HL-60 (cell line): ENCODE measurements around the gene SLC16A7.

Experiments used
- CTCF ChIP-seq: IDR thresholded peaks from one replicate; pipeline ENCODE4 v1.5.1; 2011; ENCODE audit warnings: low read length, control low read depth, inconsistent platforms; ENCODE audit not compliant: insufficient read depth
- GABPA ChIP-seq: IDR thresholded peaks from 2 replicates; pipeline ENCODE4 v1.6.1; 2012; ENCODE audit warnings: low read depth
- POLR2AphosphoS5 ChIP-seq: IDR thresholded peaks from 2 replicates; pipeline ENCODE4 v1.6.1; 2012; ENCODE audit warnings: low read depth
- REST ChIP-seq: IDR thresholded peaks from 2 replicates; pipeline ENCODE4 v1.6.1; 2012; ENCODE audit warnings: low read depth; ENCODE audit not compliant: insufficient replicate concordance

- TF ChIP-seq CTCF (no peak), POLR2AphosphoS5 (no peak), GABPA (no peak), REST (no peak)
Observed at GRCh38 chr12:59579631-59580030, 16.2 kb upstream of the SLC16A7 start.
